ENCODE results near the gene CNNM2. TPM values are rescaled to one million over a fixed set of nuclear protein-coding genes. Genes with fewer than 3 reads are reported as not detected.

Gene CNNM2
- total RNA-seq, 1 experiment from 2014 or later, result 16.1 TPM

- Mint-ChIP-seq H3K4me3 (ENCODE audit: unreplicated experiment) (no peak overlapping the region), H3K36me3 (ENCODE audit: insufficient read depth, unreplicated experiment) (no peaks in the 10 kb centered on the region), H3K27me3 (ENCODE audit: insufficient read depth, unreplicated experiment) (no peaks in the 10 kb centered on the region), H3K9me3 (ENCODE audit: unreplicated experiment) (no peaks in the 10 kb centered on the region), H3K4me1 (ENCODE audit: low read depth, unreplicated experiment) (peaks cover 17% of the 10 kb centered on the region), H3K27ac (ENCODE audit: unreplicated experiment) (no peak overlapping the region)
- Histone ChIP-seq H3K4me1 (peaks cover 9% of the 10 kb centered on the region; the same call in 1 of the 2 replicates), H3K36me3 (ENCODE audit: control insufficient read depth, insufficient read depth, low read length) (no peaks in the 10 kb centered on the region), H3K4me3 (ENCODE audit: low read depth, low read length) (no peak overlapping the region), H3K9me3 (no peaks in the 10 kb centered on the region), H3K27me3 (replicated peaks; ENCODE audit: control insufficient read depth, insufficient read depth, low read length) (no peaks in the 10 kb centered on the region)
- no peak for DNase-seq
- POLR2A ChIA-PET, result no interaction called here
- no TSS peak for BruUV-seq (replicated peaks)
- CTCF ChIA-PET, result no interaction called here
- no peak for TF ChIP-seq CTCF (IDR thresholded peaks at IDR 0.05; ENCODE audit: insufficient read depth in 1 of 2, low read depth in 1 of 2, low read length in 1 of 2, severe bottlenecking in 1 of 2, unreplicated experiment in 1 of 2)
- intact Hi-C loops (cut with micrococcal nuclease; ENCODE audit: unreplicated experiment), result no loop called here
These were observed 28.9 kb downstream of the CNNM2 start for GRCh38 chr10:102946992-102947391.

- Mint-ChIP-seq H3K27me3 (ENCODE audit: insufficient read depth, unreplicated experiment) (no peaks in the 10 kb centered on the region), H3K4me1 (ENCODE audit: low read depth, unreplicated experiment) (peaks cover 17% of the 10 kb centered on the region), H3K9me3 (ENCODE audit: unreplicated experiment) (no peaks in the 10 kb centered on the region), H3K36me3 (ENCODE audit: insufficient read depth, unreplicated experiment) (no peaks in the 10 kb centered on the region), H3K27ac (ENCODE audit: unreplicated experiment) (no peak overlapping the region), H3K4me3 (ENCODE audit: unreplicated experiment) (no peak overlapping the region)
- peaks cover 9% of the 10 kb centered on the region; the same call in 1 of the 2 replicates for H3K4me1 ChIP-seq
- no peaks in the 10 kb centered on the region for H3K9me3 ChIP-seq
- no peaks in the 10 kb centered on the region for H3K36me3 ChIP-seq (ENCODE audit: control insufficient read depth, insufficient read depth, low read length)
- no peaks in the 10 kb centered on the region for H3K27me3 ChIP-seq (replicated peaks; ENCODE audit: control insufficient read depth, insufficient read depth, low read length)
- no peak for DNase-seq
- no peak overlapping the region for H3K4me3 ChIP-seq (ENCODE audit: low read depth, low read length)
- POLR2A ChIA-PET, result no interaction called here
- intact Hi-C loops (cut with micrococcal nuclease; ENCODE audit: unreplicated experiment), result no loop called here
- no TSS peak for BruUV-seq (replicated peaks)
- no peak for TF ChIP-seq CTCF (IDR thresholded peaks at IDR 0.05; ENCODE audit: insufficient read depth in 1 of 2, low read depth in 1 of 2, low read length in 1 of 2, severe bottlenecking in 1 of 2, unreplicated experiment in 1 of 2)
- CTCF ChIA-PET, result no interaction called here
These were observed 30.1 kb downstream of the CNNM2 start for GRCh38 chr10:102948176-102948575.

GRCh38 chr10:102948786-102949185 lies 30.7 kb downstream of the CNNM2 start:
- CTCF ChIA-PET, result no interaction called here

More at GRCh38 chr10:102948786-102949185, 30.7 kb downstream of the CNNM2 start:
- BruUV-seq (replicated peaks), result no TSS peak
- H3K4me3 Mint-ChIP-seq (ENCODE audit: unreplicated experiment), result no peak overlapping the region
- Histone ChIP-seq H3K27me3 (replicated peaks; ENCODE audit: control insufficient read depth, insufficient read depth, low read length) (no peaks in the 10 kb centered on the region), H3K4me1 (peaks cover 9% of the 10 kb centered on the region; the same call in 1 of the 2 replicates), H3K36me3 (ENCODE audit: control insufficient read depth, insufficient read depth, low read length) (no peaks in the 10 kb centered on the region), H3K4me3 (ENCODE audit: low read depth, low read length) (no peak overlapping the region), H3K9me3 (no peaks in the 10 kb centered on the region)
- H3K9me3 Mint-ChIP-seq (ENCODE audit: unreplicated experiment), result no peaks in the 10 kb centered on the region
- H3K27me3 Mint-ChIP-seq (ENCODE audit: insufficient read depth, unreplicated experiment), result no peaks in the 10 kb centered on the region
- H3K36me3 Mint-ChIP-seq (ENCODE audit: insufficient read depth, unreplicated experiment), result no peaks in the 10 kb centered on the region
- TF ChIP-seq CTCF (IDR thresholded peaks at IDR 0.05; ENCODE audit: insufficient read depth in 1 of 2, low read depth in 1 of 2, low read length in 1 of 2, severe bottlenecking in 1 of 2, unreplicated experiment in 1 of 2), result no peak
- intact Hi-C loops (cut with micrococcal nuclease; ENCODE audit: unreplicated experiment), result no loop called here
- peaks cover 17% of the 10 kb centered on the region for H3K4me1 Mint-ChIP-seq (ENCODE audit: low read depth, unreplicated experiment)
- no peak for DNase-seq
- H3K27ac Mint-ChIP-seq (ENCODE audit: unreplicated experiment), result no peak overlapping the region
- POLR2A ChIA-PET, result interaction anchor here (0.6 kb wide), 1 partner anchor 47 kb away, joined by 3 read pairs; no protein-coding TSS in a partner anchor
